AG04450 (cell line): ENCODE data around the gene FADS3. TPM values are rescaled to one million over a fixed set of nuclear protein-coding genes. Genes with fewer than 3 reads are reported as not detected.

Experiments
- CTCF ChIA-PET: fragments of 300-600, 350-600 bp; formaldehyde crosslinking; extraction: SDS; loops from one replicate; lab custom pipeline; 2022; ENCODE audit warnings: antibody characterized with exemption, inconsistent platforms; lab: Charles Lee
- POLR2A ChIA-PET: fragments of 350-600 bp; formaldehyde crosslinking; extraction: SDS; loops from one replicate; lab custom pipeline; 2021; ENCODE audit warnings: antibody characterized with exemption, inconsistent platforms; lab: Yijun Ruan, JAX
- DNase-seq: peaks from one replicate; pipeline ENCODE4 v3.0.0-alpha.2; 2011; ENCODE audit warnings: low read depth, low spot score
- H3K27ac ChIP-seq: one replicate; pipeline ENCODE4 v1.5.1; 2012; ENCODE audit warnings: low read depth, low read length, control low read depth
- H3K27me3 ChIP-seq: one replicate; pipeline ENCODE4 v1.6.0; 2012; ENCODE audit warnings: low read length; ENCODE audit not compliant: control insufficient read depth, insufficient read depth
- H3K4me3 ChIP-seq: 2 replicates; pipeline ENCODE4 v1.5.1; 2011; ENCODE audit warnings: mild to moderate bottlenecking, low read depth, low read length, control low read depth
- H3K9me3 ChIP-seq: 2 replicates; pipeline ENCODE4 v1.5.1; 2012; ENCODE audit warnings: low read length; ENCODE audit not compliant: control insufficient read depth, insufficient read depth
- polyA plus RNA-seq: library from polyadenylated mRNA; depleted of rRNA; stranded (reverse); fragments of >200 nt; gene quantifications from 2 replicates; pipeline ENCODE4 v1.2.3, GENCODE V29; 2011
- TF ChIP-seq, protein P1 (sequence below): IDR thresholded peaks from 2 replicates; pipeline ENCODE4 v1.5.1; 2011; ENCODE audit warnings: low read depth, low read length, control low read depth, inconsistent platforms

The FADS3 gene
- polyA plus RNA-seq, 1 experiment, result 38.9 TPM

DNA sequence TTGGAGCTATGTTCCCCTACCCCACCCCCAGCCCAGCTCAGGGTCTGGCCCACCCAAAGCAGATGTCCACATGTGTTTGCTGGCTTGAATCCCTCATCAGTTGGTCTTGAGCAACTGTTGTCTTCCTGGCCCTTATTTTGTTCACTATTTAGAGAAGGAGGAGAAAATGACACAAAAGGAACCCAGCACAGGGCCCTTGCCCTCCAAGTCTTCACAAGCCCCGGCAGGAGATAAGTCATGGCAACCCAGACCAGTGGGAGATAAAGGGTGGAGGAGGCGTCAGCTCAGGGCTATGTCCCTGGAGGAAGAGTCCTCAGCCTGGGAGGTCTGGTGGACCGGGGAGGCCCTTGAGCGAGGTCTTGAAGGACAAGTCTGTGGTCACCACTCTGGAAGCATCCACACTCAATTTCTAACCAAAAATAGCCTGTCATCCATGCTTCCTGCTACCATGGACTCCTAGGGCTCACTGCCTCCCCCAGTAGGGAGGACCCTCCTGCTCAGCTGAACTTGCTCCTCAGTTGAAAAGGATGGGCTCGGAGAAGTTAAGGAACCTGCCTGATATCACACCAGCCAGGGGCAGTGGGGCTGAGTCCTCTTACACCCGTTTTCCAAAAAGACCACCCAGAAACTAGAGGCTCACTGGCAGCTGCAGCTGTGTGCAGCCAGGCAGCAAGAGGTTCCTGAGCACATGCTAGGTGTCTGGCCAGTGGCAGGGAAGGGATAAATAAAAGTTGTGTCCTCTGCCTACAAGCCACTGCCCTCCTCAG lies 27.8 kb upstream of the FADS3 start:
- DNase-seq, result no peak
- no peak overlapping the region for H3K27ac ChIP-seq
- H3K4me3 ChIP-seq, result no peak overlapping the region
- H3K27me3 ChIP-seq, result peaks cover 29% of the 10 kb centered on the region
- TF ChIP-seq, protein P1, sequence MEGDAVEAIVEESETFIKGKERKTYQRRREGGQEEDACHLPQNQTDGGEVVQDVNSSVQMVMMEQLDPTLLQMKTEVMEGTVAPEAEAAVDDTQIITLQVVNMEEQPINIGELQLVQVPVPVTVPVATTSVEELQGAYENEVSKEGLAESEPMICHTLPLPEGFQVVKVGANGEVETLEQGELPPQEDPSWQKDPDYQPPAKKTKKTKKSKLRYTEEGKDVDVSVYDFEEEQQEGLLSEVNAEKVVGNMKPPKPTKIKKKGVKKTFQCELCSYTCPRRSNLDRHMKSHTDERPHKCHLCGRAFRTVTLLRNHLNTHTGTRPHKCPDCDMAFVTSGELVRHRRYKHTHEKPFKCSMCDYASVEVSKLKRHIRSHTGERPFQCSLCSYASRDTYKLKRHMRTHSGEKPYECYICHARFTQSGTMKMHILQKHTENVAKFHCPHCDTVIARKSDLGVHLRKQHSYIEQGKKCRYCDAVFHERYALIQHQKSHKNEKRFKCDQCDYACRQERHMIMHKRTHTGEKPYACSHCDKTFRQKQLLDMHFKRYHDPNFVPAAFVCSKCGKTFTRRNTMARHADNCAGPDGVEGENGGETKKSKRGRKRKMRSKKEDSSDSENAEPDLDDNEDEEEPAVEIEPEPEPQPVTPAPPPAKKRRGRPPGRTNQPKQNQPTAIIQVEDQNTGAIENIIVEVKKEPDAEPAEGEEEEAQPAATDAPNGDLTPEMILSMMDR, result no peak
- ChIA-PET POLR2A (no interaction called here), CTCF (interaction anchor here (1.1 to 2.8 kb wide), 3 partner anchors 21 to 189 kb away, joined by 3 to 7 read pairs (median 6); no protein-coding TSS in a partner anchor)
- no peaks in the 10 kb centered on the region for H3K9me3 ChIP-seq

DNA sequence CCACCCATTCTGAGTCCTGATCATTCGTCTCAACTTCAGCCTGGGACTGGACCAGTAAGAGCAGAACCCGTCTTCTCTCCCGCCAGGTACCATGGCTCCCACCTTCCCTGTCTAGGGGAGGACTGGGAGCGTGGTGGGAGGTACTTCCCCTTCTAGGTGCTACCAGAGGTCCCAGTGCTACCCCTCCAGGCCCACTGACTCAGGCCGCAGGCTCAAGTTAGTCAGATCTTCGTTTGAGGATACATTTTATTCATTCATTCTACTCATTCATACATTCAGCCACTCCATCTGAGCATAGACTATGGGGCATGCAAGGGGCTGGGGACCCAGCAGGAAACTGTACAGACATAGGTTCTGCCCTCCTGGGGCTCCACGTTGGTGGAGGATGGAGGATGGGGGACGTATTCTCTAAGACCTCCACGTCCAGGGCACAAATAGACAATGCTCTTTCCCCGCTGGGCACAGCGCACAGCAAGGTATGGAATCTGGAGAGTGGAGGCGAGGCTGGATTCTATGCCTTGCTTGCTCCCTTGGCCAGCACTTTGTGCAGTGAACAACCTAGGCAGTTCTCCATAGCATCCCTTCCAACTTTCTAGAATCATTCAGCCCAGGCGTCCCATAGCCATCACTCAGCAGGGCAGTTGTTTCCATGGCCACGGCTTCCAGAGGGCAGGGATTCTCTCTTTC lies 27.0 kb upstream of the FADS3 start:
- Histone ChIP-seq H3K27ac (no peak overlapping the region), H3K4me3 (no peak overlapping the region), H3K9me3 (no peaks in the 10 kb centered on the region), H3K27me3 (peaks cover 29% of the 10 kb centered on the region)
- TF ChIP-seq, protein P1, result no peak
- no peak for DNase-seq
- POLR2A ChIA-PET, result interaction anchor here (1.0 kb wide), 1 partner anchor 37 kb away, joined by 5 read pairs; no protein-coding TSS in a partner anchor
- CTCF ChIA-PET, result no interaction called here

DNA sequence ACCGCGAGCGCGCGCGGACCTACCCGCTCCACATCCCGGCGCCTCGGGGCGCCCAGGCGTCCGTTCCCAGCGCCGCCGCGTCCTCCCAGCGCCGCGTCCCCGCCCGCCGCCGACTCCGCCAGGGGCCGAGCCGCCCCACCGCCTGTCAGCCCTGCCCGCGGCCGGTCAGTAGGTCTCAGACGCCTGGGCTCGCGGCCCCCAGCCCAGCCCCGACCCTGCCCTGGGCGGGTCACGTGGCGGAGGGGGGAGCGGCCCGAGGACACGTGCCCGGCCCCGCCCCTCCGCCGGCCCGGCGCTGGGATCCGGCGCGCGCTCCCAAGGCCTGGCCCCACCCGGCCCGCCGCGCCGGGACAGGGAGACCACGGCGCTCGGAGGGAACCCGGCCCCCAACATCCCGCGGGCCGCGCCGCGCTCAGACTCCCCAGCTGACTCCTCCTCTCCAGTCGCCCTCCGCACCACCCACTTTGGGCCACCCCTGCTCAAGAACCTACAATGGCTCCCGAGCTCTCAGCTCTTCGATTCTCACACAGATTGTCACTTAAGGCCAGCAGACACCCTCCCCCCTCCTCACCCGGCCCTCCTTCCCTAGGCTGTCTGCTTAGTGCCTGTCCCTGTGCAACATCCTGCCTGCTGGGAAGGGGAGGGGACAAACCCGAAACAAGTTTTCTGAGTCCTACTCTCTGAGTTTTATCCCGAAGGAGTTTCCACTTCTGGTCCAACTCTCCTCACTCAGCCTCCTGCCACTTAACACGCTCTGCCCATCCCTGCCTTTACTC lies 26.2 kb upstream of the FADS3 start, which contains the start of gene RAB3IL1:
TSS of gene RAB3IL1 (minus strand) at position 233 of the 776 bp plus-strand sequence. CDS start at position 34, 199 bp downstream.
- H3K9me3 ChIP-seq, result no peaks in the 10 kb centered on the region
- TF ChIP-seq, protein P1, result no peak
- H3K4me3 ChIP-seq, result peak within 1 kb of the TSS; percentile 61
- ChIA-PET POLR2A (interaction anchor here (1.0 kb wide), 1 partner anchor 38 kb away, joined by 5 read pairs; no protein-coding TSS in a partner anchor), CTCF (no interaction called here)
- DNase-seq, result no peak
- H3K27me3 ChIP-seq, result peaks cover 29% of the 10 kb centered on the region
- no peak within 1 kb of the TSS for H3K27ac ChIP-seq

DNA sequence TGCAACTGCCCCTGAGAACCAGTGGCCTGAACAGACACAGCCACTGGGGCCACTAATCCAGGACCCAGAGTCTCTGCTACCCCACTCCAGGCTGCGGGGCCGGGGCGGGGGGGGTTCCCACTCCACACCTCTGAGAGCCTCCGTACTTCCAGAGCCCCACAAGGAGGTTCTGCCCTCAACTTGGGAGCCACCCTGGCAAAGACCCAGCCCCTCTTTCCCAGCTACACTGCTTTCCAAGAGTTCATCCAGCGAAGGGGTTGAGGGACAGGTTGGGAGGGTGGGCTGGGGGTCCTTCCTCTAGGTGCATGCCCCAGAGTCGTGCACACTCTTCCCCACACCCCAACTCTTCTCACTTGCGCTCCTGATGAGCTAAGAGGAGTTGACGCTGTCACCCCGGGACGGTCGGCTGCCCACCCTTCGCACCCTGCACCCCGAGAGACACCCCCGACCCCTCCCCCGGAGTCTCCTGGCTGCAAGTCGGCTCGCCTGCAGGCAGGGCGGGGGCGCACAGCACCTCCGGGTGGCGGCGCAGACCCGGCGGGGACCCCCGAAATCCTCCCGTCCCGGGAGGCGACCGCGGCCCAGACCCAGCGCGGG lies 25.5 kb upstream of the FADS3 start:
- Histone ChIP-seq H3K27me3 (peaks cover 29% of the 10 kb centered on the region), H3K9me3 (no peaks in the 10 kb centered on the region), H3K4me3 (peak overlapping the region; percentile 61), H3K27ac (no peak overlapping the region)
- TF ChIP-seq, protein P1, result no peak
- ChIA-PET POLR2A (no interaction called here), CTCF (interaction anchor here (1.3 kb wide), 1 partner anchor 18 kb away, joined by 5 read pairs; no protein-coding TSS in a partner anchor)
- DNase-seq, result no peak
